ENCODE data around the gene BCR. TPM values are rescaled to one million over a fixed set of nuclear protein-coding genes. Genes with fewer than 3 reads are reported as not detected.

BCR gene
- total and polyA plus RNA-seq, 2 donors (not counting 1 experiment from before 2014, with no cell fraction given), result 30.2 to 46.4 TPM

- no peaks in the 10 kb centered on the region for H3K9me3 Mint-ChIP-seq (ENCODE audit: insufficient read depth)
- Histone ChIP-seq H3K36me3 (replicated peaks in 1 of 2; ENCODE audit: control extremely low read depth in 1 of 2, control insufficient read depth in 1 of 2, extremely low read depth in 1 of 2, insufficient read depth in 2 of 2, low read length in 1 of 2) (peaks cover 0 to 47% of the 10 kb centered on the region in 2 experiments), H3K27me3 (replicated peaks in 1 of 4; ENCODE audit: control extremely low read depth in 1 of 4, control insufficient read depth in 3 of 4, insufficient read depth in 4 of 4, low read length in 3 of 4) (no peaks in the 10 kb centered on the region), H4K20me1 (ENCODE audit: control insufficient read depth, insufficient read depth, low read length, poor library complexity, severe bottlenecking) (peaks cover 11% of the 10 kb centered on the region), H3K27ac (ENCODE audit: low read length in 2 of 2) (no peak overlapping the region), H3K4me2 (replicated peaks; ENCODE audit: low read depth, low read length, poor library complexity, severe bottlenecking) (no peak overlapping the region), H3K9ac (ENCODE audit: low read length) (no peak overlapping the region), H3K4me3 (ENCODE audit: control extremely low read depth in 1 of 5, extremely low read depth in 1 of 5, insufficient read depth in 1 of 5, low read depth in 2 of 5, low read length in 4 of 5) (no peak overlapping the region), H3K79me2 (ENCODE audit: control insufficient read depth, insufficient read depth, low read length) (no peaks in the 10 kb centered on the region), H3K4me1 (ENCODE audit: control insufficient read depth in 2 of 2, insufficient read depth in 2 of 2, low read length in 2 of 2) (no peaks in the 10 kb centered on the region), H2AFZ (ENCODE audit: insufficient read depth, low read depth, low read length, poor library complexity, severe bottlenecking) (no peak overlapping the region), H3K9me3 (ENCODE audit: control extremely low read depth in 1 of 3, control insufficient read depth in 2 of 3, insufficient read depth in 1 of 3, low read length in 2 of 3) (peaks cover 0 to 2% (median 0%) of the 10 kb centered on the region in 3 donors)
- no peak overlapping the region for H3K27ac Mint-ChIP-seq
- no peak for DNase-seq
- TF ChIP-seq EZH2 (IDR thresholded peaks at IDR 0.05; ENCODE audit: borderline replicate concordance, insufficient read depth, low read depth, low read length, poor library complexity, severe bottlenecking), result no peak
- no peak for TF ChIP-seq CTCF (IDR thresholded peaks at IDR 0.05)
- H3K27me3 Mint-ChIP-seq, result no peaks in the 10 kb centered on the region
- H3K4me1 Mint-ChIP-seq, result no peaks in the 10 kb centered on the region
- ChIA-PET CTCF (interaction anchor here (1.2 to 12.9 kb wide), 3 partner anchors 111 to 329 kb away, joined by 4 to 494 read pairs (median 4); partner anchors contain the start of gene BCR), POLR2A (no interaction called here)
- ATAC-seq (ENCODE audit: low read depth), result no peak
- 98% methylated on average over 20 of the region's 21 CpGs for WGBS (ENCODE audit: insufficient coverage)
- intact Hi-C loops (cut with micrococcal nuclease), result no loop called here
- H3K4me3 Mint-ChIP-seq, result no peak overlapping the region
These were observed 107.1 kb downstream of the BCR start for GRCh38 chr22:23287136-23288095.

Measured in B cell (primary cell).